CD4-positive, alpha-beta T cell treated with Interleukin-2 at 100 ng/mL for 4 hours (primary cell): ENCODE results near the gene F2RL3.
"Not testable (repeated sequence)": the region's sequence is repeated elsewhere in the genome, so short reads cannot be mapped to it uniquely, and the experiment has no call there.

Experiments used
- DNase-seq: peaks from one replicate; pipeline ENCODE4 v3.0.0-alpha.2; 2020; ENCODE audit warnings: low spot score

F2RL3 gene

GRCh38 chr19:16922592-16922934 lies 33.8 kb downstream of the F2RL3 start:
- DNase-seq, result no peak

GRCh38 chr19:16922949-16923348 lies 34.1 kb downstream of the F2RL3 start:
- DNase-seq, result no peak

GRCh38 chr19:16927883-16928282 lies 39.1 kb downstream of the F2RL3 start:
- DNase-seq, result no peak

GRCh38 chr19:16928351-16928750 lies 39.6 kb downstream of the F2RL3 start:
- DNase-seq, result no peak

- no peak for DNase-seq
These were observed 40.1 kb downstream of the F2RL3 start for GRCh38 chr19:16928916-16929315.

- DNase-seq, result no peak
These were observed 42.0 kb downstream of the F2RL3 start for GRCh38 chr19:16930753-16931152.

GRCh38 chr19:16931306-16931705 lies 42.5 kb downstream of the F2RL3 start:
- DNase-seq, result no peak

GRCh38 chr19:16934489-16934888 lies 45.7 kb downstream of the F2RL3 start:
- no peak for DNase-seq

GRCh38 chr19:16936901-16937300 lies 48.1 kb downstream of the F2RL3 start:
- no peak for DNase-seq

- DNase-seq, result not testable (repeated sequence)
These were observed 49.0 kb downstream of the F2RL3 start for GRCh38 chr19:16937796-16938195.

- DNase-seq, result no peak
These were observed 49.4 kb downstream of the F2RL3 start for GRCh38 chr19:16938211-16938610.

- not testable (repeated sequence) for DNase-seq
These were observed 51.3 kb downstream of the F2RL3 start for GRCh38 chr19:16940063-16940462.

- DNase-seq, result no peak
These were observed 51.8 kb downstream of the F2RL3 start for GRCh38 chr19:16940626-16941025.
